GM19193 (cell line): ENCODE measurements around the gene ARG2.

Experiments used
- POLR2A ChIP-seq: IDR thresholded peaks from 4 replicates; pipeline ENCODE4 v1.6.1; 2011; ENCODE audit not compliant: insufficient read depth, insufficient read length; ENCODE audit errors: extremely low read depth

ARG2 gene

DNA sequence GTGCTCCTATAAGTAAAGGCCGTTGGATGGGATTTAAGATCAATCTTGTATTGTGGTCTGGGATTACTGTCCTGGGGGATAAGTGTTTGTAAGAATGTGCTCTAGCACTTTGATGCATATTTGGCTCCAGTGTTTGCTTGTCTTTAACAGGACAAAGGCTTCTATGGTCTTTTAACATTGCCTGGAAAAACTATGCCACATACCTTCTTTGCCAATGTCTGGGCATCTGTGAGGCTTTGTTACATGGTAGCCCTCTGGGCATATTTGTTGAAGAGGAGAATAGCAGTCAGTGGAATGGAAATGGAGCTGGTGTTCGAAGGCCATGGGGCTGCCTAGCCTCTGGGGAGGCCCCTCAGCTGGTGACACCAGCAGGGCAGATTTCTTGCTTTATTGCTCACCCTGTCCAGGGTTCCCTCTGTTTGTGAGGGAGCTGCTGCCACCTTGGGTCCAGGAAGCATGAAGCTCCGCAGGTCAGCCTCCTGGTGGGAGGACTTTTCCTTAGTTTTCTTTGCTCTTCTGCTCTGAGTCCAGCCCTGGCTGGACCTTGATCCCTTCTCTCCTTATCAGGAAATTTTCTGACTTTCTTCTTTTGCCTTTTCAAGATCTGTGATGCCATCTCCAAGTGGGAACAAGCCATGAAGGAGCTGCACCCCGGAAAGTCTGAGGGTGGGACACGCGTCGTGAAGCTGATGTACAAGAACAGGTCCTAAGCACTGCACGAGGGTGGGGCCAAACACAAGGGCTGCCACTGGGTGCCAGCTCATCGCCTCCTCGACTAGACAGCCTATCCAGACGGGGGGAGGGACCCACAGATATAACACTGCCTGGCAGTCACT, 39.2 kb upstream of the ARG2 start:
- TF ChIP-seq POLR2A, result no peak

DNA sequence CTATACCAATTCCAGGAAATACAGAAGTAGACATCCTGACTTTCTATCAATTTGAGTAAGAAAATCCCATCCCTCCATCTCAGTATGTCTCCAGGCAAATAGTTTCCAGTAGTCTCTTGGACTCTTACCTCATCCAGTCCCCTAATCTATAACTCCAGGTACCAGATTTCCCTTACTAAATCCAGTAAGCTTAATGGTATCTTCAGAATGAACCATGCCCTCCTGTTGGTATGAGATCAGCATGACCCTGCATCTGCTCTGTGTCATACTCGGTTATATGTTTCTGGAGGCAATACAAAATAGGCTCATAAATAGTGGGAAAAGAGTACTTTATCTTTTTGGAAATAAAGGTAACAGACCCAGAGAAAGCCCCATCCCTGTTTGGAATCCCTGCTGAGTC, 38.1 kb upstream of the ARG2 start:
- no peak for TF ChIP-seq POLR2A

DNA sequence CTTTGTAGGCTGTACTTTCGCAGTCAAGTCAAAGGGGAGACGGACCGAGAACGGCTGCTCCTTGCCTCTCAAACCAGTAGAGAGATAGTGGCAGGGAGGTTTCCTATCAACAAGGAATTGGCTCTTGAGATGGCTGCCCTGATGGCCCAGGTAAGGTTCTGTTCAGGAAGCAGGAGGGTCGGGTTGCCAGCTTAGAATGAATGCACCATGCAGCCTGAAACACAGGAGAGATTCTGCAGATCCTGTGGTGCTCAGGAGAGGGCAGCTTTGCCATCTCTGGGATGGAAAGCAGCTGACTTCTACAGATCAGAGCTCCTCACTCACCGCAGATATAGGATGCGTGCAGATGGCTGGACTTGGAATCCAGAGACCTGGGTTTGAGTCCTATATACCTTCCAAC, 37.7 kb upstream of the ARG2 start:
- TF ChIP-seq POLR2A, result no peak

DNA sequence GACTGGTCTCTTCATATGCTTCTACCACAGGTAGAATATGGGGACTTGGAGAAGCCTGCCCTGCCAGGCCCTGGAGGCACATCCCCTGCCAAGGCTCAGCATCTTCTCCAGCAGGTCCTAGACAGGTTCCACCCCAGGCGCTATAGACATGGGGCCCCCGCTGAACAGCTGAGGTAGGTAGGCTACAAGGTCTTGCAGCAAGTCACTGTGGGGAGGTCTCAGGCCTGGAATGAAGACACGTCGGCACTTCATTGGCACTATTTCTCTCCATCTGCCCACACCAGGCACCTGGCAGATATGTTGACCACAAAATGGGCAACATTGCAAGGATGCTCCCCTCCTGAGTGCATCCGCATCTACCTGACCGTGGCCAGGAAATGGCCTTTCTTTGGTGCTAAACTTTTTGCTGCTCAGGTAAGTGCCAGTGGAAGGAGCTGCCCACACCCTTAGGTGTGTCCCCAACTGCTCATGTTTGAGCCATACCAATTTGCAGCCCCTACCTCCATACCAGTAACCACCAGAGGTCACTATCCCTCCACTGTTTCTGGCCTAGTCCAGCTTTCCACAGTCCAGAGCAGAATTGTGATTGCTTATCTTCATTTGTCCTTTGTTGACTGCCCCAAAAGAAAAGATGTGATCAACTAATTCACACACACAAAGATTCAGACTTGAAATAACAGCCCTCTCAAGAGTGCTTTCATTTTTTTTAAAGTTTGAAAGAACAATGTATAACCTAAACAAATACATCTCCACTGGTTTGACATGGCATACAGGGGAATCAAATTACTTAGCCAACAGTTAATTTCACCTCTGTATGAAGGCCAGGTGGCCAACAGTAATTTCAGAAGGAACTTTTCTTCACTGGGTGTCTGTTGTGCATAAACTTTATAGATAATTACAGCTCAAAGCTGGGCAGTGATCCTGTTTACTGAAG, 35.7 kb upstream of the ARG2 start:
- no peak for TF ChIP-seq POLR2A

DNA sequence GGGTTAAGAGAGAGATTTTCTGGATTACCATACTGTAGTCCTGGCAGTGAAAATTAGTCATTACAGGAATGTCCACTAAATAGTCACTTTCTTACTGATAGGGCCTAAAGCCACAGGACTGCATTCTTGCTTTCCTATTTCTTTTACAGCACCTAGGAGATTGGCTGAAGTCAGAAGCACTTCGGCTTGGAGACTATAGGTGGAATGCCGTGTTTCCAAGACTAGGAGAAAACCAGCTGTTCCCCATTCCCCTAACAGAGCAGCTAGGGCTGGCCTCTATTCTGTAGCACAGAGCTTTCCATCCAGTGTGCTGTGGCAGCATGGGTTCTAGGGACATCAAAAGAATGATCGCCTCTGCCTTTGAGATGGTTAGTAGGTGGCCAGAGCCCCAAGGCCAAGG, 34.7 kb upstream of the ARG2 start:
- TF ChIP-seq POLR2A, result no peak

DNA sequence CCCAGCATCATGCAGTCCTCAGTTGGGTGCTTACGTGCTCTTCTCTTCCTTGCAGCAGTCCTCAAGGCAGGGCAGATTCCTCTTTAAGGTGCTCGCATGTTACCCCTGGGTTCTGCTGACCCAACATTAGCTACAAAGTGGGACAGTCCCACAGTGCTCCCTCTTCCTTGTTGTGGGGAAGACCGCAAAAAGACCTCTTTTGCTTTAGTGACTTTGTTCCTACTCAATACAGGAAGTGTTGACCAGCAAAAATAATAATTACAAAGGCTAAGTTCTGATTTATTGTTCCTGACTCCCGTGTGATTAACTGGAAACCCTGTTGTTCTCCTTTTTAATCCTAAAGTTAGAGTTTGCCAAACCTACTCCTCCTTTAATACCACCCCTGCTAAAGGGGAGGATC, 33.4 kb upstream of the ARG2 start:
- no peak for TF ChIP-seq POLR2A

DNA sequence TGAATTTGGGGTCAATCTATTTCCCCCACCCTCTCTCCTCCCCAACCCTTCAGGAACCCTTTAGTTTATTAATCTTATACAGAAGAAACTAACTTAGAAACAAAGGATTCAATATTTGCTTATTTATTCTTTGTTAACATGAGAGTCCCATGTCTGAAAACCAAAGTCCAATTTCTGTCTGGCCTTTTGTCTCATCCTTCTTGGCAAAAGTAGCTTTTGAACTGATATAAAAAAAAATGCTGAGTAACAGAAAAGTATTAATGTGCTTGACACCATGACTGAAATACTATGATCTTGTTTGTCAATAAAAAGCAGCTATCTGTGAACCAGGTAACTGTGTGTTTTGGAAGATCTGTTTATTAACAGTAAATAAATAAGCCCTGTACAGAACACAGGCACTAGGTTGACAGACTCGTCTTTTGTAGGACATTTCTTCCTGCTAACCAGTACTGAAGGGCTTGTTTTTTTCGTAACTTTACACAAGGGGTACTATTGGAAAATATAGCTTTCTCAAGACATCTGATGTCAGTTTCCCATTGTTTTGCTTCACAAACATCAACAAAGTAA, 30.4 kb upstream of the ARG2 start:
- no peak for TF ChIP-seq POLR2A

DNA sequence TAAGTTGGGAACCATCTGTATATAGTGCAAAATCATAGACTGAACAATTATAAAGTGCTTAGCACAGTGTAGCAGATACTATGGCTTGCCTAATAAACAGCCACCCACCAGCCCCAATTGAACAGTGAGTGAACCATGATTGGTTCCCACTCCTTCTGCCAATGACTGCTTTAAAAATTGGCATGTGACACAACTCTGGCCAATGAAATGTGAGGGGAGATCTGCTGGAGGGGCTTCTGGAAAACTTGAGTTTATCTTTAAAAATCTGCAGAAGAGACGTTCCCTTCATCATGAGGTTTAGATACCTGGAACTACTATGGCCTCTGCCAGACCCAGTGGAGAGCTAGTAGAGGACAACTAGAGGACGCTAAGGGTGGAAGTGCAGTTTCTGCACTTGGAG, 24.3 kb upstream of the ARG2 start:
- no peak for TF ChIP-seq POLR2A

DNA sequence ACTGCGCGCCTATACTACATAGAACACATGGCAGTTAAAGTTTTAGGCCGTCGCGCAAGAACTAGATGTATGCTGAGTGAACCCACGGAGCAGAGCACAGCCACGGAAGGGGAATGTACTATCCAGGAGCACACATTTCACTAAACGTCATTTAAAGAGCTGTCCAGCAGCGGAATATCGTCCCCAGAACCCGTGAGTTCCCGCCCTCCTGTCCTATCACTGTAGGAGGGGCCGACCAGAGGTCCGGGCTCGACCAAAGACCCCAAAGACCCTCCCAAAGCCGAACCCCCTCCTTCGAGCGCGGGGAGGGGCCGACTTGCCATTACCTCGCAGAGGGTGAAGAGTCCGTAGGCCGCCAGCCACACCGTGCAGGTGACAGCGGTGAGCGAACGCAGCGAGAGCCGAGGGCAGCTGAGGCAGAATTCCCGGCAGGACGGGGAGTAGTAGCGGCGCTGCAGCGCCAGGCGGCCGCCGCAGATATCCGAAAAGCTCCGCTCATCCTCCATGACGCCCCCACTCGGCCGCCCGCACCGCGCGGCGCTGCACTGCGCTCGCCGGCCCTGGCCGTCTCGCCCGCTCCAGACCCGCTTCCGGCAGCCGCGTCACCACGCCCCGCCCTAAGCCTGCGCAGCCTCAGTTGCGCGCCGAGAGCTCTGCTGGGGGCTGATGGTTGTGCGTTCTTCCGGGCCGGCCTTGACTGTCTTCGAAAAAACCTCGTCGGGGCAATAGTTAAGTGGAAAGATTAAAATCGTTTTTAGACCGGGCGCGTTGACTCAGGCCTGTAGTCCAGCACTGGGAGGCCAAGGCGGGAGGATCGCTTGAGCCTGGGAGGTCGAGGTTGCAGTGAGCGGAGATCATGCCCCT, 19.8 kb upstream of the ARG2 start, which contains the start of gene PIGH:
TSS of gene PIGH (minus strand) at position 571 of the 864 bp plus-strand sequence. CDS start at position 506, 65 bp downstream.
- TF ChIP-seq POLR2A, result peak; percentile 77

DNA sequence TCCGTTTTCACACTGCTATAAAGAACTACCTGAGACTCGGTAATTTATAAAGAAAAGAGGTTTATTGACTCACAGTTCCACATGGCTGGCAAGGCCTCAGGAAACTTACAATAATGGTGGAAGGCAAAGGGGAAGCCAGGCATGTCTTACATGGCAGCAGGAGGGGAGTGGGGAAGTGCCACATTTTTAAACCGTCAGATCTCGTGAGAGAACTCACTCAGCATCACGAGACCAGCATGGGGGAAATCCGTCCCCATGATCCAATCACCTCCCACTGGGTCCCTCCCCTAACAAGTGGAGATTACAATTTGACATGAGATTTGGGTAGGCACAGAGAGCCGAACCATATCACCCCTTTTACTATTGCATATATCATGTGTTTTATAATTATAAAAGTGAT, 17.6 kb upstream of the ARG2 start:
- no peak for TF ChIP-seq POLR2A

DNA sequence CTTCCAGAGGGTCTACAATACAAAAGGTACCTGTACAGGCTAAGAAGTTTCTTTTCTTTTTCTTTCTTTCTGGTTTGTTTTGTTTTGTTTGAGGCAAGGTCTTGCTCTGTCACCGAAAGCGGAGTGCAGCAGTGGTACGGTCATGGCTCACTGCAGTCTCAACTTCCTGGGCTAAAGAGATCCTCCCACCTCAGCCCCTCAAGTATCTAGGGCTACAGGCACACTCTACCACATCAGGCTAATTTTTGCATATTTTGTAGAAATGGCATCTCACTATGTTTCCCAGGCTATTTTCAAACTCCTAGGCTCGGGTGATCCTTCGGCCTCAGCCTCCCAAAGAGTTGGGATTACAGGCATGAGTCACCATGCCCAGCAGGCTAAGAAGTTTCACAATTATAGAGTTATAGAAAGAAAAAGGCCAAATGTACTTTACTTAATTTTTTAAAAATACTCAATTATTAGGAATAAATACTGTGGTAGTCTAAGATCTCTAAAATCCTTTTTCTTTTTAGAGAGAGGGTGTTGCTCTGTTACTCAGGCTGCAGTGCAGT, 16.6 kb upstream of the ARG2 start:
- TF ChIP-seq POLR2A, result no peak

DNA sequence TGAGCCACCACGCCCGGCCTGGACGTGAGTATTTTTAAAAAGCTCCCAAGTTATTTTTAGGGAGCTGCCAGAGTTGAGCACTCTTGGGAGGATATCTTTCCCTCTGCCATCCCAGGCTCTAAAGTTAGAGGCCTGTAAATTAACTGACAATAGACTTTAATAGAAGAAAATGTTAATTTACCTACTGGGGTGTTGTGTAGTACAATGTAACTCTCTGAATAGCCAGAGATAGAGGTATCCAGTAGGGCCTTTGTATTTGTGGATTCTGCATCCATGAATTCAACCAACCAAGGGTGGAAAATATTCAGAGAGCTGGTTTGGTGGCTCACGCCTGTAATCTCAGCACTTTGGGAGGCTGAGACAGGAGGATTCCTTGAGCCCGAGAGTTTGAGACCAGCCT, 12.1 kb upstream of the ARG2 start:
- no peak for TF ChIP-seq POLR2A

DNA sequence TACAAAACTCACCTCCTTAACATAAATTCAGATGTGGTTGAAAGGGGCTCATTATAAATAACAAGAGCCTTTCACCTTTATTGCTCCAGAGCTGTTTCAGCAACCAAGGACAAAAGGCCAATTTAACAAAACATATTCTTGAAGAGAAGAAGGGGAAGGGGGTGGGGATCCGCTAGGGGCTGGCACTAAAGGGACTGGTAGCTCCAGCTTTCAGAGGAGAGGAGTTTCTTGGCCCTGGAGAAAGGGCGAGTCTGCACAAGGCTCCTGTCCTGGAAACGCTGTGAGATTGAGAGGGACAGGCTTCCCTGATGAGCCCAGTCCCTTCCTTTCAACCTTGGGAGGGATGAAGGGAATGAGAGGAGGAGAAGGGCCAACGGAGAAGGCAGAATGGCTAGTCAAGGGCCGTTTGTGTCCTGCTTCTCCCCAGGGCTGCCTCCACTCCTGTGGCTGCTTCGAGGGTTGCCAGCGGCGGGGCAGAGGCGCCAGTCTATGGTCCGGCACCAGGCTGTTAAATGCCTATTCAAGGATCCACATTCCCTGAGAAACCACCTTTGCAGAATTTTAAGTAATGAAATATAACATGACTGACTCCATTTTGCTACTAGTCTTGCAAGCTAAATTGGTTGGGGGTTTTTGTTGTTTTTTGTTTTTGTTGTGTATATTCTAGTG, 9.9 kb upstream of the ARG2 start:
- TF ChIP-seq POLR2A, result no peak

DNA sequence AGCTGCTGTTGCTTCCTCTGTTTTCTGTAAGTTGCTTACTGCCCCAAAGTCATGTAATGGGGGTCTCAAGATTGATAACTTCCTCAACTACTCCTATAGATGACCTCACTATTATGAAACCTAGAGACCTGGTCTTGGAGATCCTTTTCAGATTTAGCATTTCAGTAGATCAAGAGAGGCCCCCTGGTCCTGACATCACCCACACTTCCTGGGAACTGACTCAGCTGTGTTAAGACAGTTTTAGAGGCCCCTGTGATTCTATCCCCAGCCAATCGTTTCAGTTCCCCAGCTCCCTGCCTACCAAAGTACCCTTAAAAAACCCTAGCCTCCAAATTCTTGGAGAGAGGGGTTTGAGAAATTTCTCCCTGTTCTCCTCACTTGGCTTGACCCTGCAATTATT, 9.2 kb upstream of the ARG2 start:
- TF ChIP-seq POLR2A, result no peak
